ENCODE data around the gene WDR45B.

DNA sequence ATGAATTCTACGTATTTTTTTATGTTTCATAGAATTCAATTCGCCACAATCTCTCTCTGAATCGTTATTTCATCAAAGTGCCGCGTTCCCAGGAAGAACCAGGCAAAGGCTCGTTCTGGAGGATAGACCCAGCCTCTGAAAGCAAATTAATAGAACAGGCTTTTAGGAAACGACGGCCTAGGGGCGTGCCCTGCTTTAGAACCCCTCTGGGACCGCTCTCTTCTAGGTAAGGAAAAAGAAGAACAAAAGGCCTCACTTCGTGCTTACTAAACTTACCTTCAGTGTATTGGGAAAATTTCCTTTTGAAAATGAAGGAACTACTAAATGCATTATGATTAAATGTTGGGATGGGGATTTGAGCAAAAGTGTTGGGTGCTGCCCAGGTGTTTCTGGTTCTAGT, 65.5 kb downstream of the WDR45B start:
- TF ChIP-seq GATA3 (IDR thresholded peaks at IDR 0.05; ENCODE audit: low read depth, low read length) = no peak
- TF ChIP-seq GATA2 (IDR thresholded peaks at IDR 0.05; ENCODE audit: low read depth, low read length) = no peak
